Measurements from ENCODE around the gene ZNF805. TPM values are rescaled to one million over a fixed set of nuclear protein-coding genes. Genes with fewer than 3 reads are reported as not detected.

ZNF805 gene
- total RNA-seq, 1 donor from 2014 or later = 16.1 TPM

- Mint-ChIP-seq H3K27me3 (ENCODE audit: low read depth) (no peaks in the 10 kb centered on the region), H3K36me3 (ENCODE audit: low read depth) (peaks cover 4% of the 10 kb centered on the region), H3K4me3 (no peak within 1 kb of the TSS), H3K9me3 (no peaks in the 10 kb centered on the region), H3K4me1 (peaks cover 19% of the 10 kb centered on the region), H3K27ac (ENCODE audit: unreplicated experiment) (no peak within 1 kb of the TSS)
- DNase-seq (ENCODE audit: low read depth, low spot score) = peak; percentile 94
- no peak for TF ChIP-seq CTCF (conservative IDR thresholded peaks at IDR 0.05)
These were observed 39.9 kb downstream of the ZNF805 start, which contains the start of gene ZNF460 for GRCh38 chr19:57280165-57280961. Gene ZNF460, plus strand, starts transcription at chr19:57280485. Its CDS starts 322 bp downstream, at chr19:57280807.

- Mint-ChIP-seq H3K27me3 (ENCODE audit: low read depth) (no peaks in the 10 kb centered on the region), H3K4me3 (no peak overlapping the region), H3K36me3 (ENCODE audit: low read depth) (peaks cover 7% of the 10 kb centered on the region), H3K9me3 (no peaks in the 10 kb centered on the region), H3K27ac (ENCODE audit: unreplicated experiment) (no peak overlapping the region), H3K4me1 (peaks cover 19% of the 10 kb centered on the region)
- TF ChIP-seq CTCF (conservative IDR thresholded peaks at IDR 0.05) = no peak
- no peak for DNase-seq (ENCODE audit: low read depth, low spot score)
These were observed 40.5 kb downstream of the ZNF805 start for GRCh38 chr19:57280962-57281400.

- Mint-ChIP-seq H3K9me3 (no peaks in the 10 kb centered on the region), H3K4me1 (peaks cover 19% of the 10 kb centered on the region), H3K27ac (ENCODE audit: unreplicated experiment) (peak overlapping the region; percentile 63), H3K27me3 (ENCODE audit: low read depth) (no peaks in the 10 kb centered on the region), H3K4me3 (no peak overlapping the region), H3K36me3 (ENCODE audit: low read depth) (peaks cover 13% of the 10 kb centered on the region)
- no peak for DNase-seq (ENCODE audit: low read depth, low spot score)
- no peak for TF ChIP-seq CTCF (conservative IDR thresholded peaks at IDR 0.05)
These were observed 41.7 kb downstream of the ZNF805 start for GRCh38 chr19:57282011-57282643.

GRCh38 chr19:57288373-57288772 lies 47.9 kb downstream of the ZNF805 start:
- Mint-ChIP-seq H3K36me3 (ENCODE audit: low read depth) (peaks cover 55% of the 10 kb centered on the region), H3K27me3 (ENCODE audit: low read depth) (no peaks in the 10 kb centered on the region), H3K27ac (ENCODE audit: unreplicated experiment) (no peak overlapping the region), H3K4me3 (no peak overlapping the region), H3K4me1 (no peaks in the 10 kb centered on the region), H3K9me3 (no peaks in the 10 kb centered on the region)
- TF ChIP-seq CTCF (conservative IDR thresholded peaks at IDR 0.05) = no peak
- DNase-seq (ENCODE audit: low read depth, low spot score) = no peak

- no peak for DNase-seq (ENCODE audit: low read depth, low spot score)
- H3K27ac Mint-ChIP-seq (ENCODE audit: unreplicated experiment) = no peak overlapping the region
- peaks cover 6% of the 10 kb centered on the region for H3K9me3 Mint-ChIP-seq
- H3K4me3 Mint-ChIP-seq = no peak overlapping the region
- peaks cover 68% of the 10 kb centered on the region for H3K36me3 Mint-ChIP-seq (ENCODE audit: low read depth)
- TF ChIP-seq CTCF (conservative IDR thresholded peaks at IDR 0.05) = no peak
- no peaks in the 10 kb centered on the region for H3K27me3 Mint-ChIP-seq (ENCODE audit: low read depth)
- H3K4me1 Mint-ChIP-seq = no peaks in the 10 kb centered on the region
These were observed 50.5 kb downstream of the ZNF805 start for GRCh38 chr19:57290970-57291369.
